Rectal smooth muscle tissue (tissue), 1 donor: Measurements from ENCODE around the gene PKHD1.
"Not testable (repeated sequence)": the region's sequence is repeated elsewhere in the genome, so short reads cannot be mapped to it uniquely, and the experiment has no call there.

Experiments
- H3K27ac ChIP-seq: one replicate; pipeline ENCODE4 v1.7.0; 2013; ENCODE audit warnings: low read depth, low read length, inconsistent platforms
- H3K27me3 ChIP-seq: one replicate; pipeline ENCODE4 v1.7.0; 2013; ENCODE audit warnings: low read length; ENCODE audit not compliant: control insufficient read depth, insufficient read depth
- H3K36me3 ChIP-seq: one replicate; pipeline ENCODE4 v1.7.0; 2013; ENCODE audit warnings: low read length; ENCODE audit not compliant: control insufficient read depth, insufficient read depth
- H3K4me1 ChIP-seq: one replicate; pipeline ENCODE4 v1.7.0; 2013; ENCODE audit warnings: low read length; ENCODE audit not compliant: control insufficient read depth, insufficient read depth
- H3K4me3 ChIP-seq: one replicate; pipeline ENCODE4 v1.7.0; 2013; ENCODE audit warnings: low read length
- H3K9ac ChIP-seq: one replicate; pipeline ENCODE4 v1.7.0; 2013; ENCODE audit warnings: low read length

PKHD1 gene

DNA sequence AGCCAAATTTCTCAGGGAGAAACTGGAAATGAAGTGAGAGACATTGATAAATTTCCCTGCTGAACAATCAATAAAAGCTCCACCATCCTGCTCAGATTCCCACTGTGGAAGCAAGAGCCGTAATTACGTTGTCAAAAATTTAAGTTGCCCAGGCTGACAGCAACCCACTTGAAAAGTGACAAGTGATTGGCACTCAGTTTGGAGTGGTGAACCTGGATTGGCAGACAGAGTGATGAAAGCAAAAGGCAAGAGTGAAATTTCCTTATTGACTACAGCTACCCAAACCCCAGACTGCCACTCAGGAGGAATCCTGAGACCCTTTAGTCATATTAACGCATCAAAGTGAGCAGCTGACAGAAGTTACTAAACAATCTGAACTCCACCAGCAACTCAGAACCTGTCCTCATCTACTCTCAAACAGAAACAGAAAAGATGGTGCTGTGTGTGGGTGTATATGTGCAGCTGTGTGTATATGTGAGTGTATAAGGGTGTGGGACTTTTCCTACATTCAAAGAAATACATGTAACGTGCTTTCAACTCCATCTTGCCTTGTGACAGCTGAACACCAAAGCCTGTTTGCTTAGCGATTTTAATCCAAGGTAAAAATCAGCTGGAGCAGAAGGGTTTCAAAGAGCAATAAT, 157.4 kb downstream of the PKHD1 start:
- H3K36me3 ChIP-seq: no peaks in the 10 kb centered on the region
- H3K27ac ChIP-seq: no peak overlapping the region
- H3K27me3 ChIP-seq: no peaks in the 10 kb centered on the region
- H3K4me3 ChIP-seq: no peak overlapping the region
- no peaks in the 10 kb centered on the region for H3K4me1 ChIP-seq
- H3K9ac ChIP-seq: no peak overlapping the region

GRCh38 chr6:51928320-51928719, 159.1 kb downstream of the PKHD1 start:
- no peaks in the 10 kb centered on the region for H3K27me3 ChIP-seq
- no peak overlapping the region for H3K9ac ChIP-seq
- no peaks in the 10 kb centered on the region for H3K36me3 ChIP-seq
- H3K4me3 ChIP-seq: no peak overlapping the region
- H3K4me1 ChIP-seq: no peaks in the 10 kb centered on the region
- no peak overlapping the region for H3K27ac ChIP-seq

- H3K4me1 ChIP-seq: no peaks in the 10 kb centered on the region
- H3K36me3 ChIP-seq: no peaks in the 10 kb centered on the region
- no peak overlapping the region for H3K27ac ChIP-seq
- no peak overlapping the region for H3K4me3 ChIP-seq
- no peaks in the 10 kb centered on the region for H3K27me3 ChIP-seq
- H3K9ac ChIP-seq: no peak overlapping the region
Measured at GRCh38 chr6:51927450-51927849, 160.0 kb downstream of the PKHD1 start.

- Histone ChIP-seq H3K9ac (no peak overlapping the region), H3K4me3 (no peak overlapping the region), H3K4me1 (no peaks in the 10 kb centered on the region), H3K36me3 (no peaks in the 10 kb centered on the region), H3K27ac (no peak overlapping the region), H3K27me3 (no peaks in the 10 kb centered on the region)
Measured at GRCh38 chr6:51926125-51926524, 161.3 kb downstream of the PKHD1 start.

DNA sequence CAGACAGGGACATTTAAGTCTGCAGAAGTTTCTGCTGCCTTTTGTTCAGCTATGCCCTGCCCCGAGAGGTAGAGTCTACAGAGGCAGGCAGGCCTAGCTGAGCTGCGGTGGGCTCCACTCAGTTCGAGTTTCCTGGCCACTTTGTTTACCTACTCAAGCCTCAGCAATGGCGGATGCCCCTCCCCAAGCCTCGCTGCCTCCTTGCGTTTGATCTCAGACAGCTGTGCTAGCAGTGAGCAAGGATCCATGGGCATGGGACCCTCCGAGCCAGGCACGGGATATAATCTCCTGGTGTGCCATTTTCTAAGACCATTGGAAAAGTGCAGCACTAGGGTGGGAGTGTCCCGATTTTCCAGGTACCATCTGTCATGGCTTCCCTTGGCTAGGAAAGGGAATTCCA, 164.9 kb downstream of the PKHD1 start:
- not testable (repeated sequence) for H3K27me3 ChIP-seq, H3K27ac ChIP-seq, H3K4me3 ChIP-seq, H3K9ac ChIP-seq, H3K4me1 ChIP-seq, H3K36me3 ChIP-seq

DNA sequence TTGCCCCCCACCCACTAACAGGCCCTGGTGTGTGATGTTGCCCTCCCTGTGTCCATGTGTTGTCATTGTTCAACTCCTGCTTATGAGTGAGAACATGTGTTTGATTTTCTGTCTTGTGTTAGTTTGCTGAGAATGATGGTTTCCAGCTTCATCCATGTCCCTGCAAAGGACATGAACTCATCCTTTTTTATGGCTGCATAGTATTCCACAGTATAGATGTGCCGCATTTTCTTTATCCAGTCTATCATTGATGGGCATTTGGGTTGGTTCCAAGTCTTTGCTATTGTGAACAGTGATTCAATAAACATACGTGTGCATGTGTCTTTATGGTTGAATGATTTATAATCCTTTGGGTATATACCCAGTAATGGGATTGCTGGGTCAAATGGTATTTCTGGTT, 169.1 kb downstream of the PKHD1 start:
- H3K4me3 ChIP-seq, H3K9ac ChIP-seq, H3K27me3 ChIP-seq, H3K36me3 ChIP-seq, H3K4me1 ChIP-seq, H3K27ac ChIP-seq: not testable (repeated sequence)

DNA sequence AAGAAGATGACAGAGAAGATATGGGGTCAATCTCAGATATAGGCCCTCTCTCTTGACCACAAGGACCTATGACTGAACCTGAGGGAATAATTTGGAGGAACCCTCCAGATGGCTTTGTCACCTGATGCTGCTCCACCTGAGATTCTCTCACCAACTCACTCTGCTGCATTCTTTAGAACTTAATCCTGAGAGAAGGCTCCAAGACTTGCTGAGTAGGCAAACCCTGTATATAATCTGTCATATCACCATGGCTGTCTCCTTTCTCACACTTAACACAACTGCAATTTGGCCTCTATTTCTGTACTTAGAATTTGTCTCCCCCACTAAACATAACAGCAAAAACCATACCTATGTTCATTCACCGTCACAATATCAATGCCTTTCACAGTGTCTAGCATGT, 172.3 kb downstream of the PKHD1 start:
- no peak overlapping the region for H3K4me3 ChIP-seq
- no peak overlapping the region for H3K27ac ChIP-seq
- no peak overlapping the region for H3K9ac ChIP-seq
- no peaks in the 10 kb centered on the region for H3K36me3 ChIP-seq
- H3K27me3 ChIP-seq: no peaks in the 10 kb centered on the region
- no peaks in the 10 kb centered on the region for H3K4me1 ChIP-seq

DNA sequence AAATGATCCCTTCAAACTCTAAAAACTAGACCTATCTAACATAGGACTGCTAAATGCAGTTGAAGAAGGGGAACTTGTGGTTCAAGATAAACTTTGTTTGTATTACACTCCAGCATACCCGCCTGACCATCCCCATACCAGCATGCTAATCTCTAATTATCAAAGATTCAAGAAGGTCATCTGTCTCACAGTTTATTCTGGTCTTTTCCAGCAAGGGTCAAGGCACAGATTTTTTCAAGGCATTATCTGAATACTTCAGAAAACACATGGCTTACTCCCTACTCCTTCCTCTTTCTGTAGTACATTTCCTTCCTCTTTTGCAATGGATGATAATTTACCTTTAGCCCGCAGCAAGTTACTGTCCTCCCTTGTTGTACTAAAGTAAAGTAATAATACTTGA, 174.1 kb downstream of the PKHD1 start:
- no peak overlapping the region for H3K27ac ChIP-seq
- no peaks in the 10 kb centered on the region for H3K36me3 ChIP-seq
- H3K4me3 ChIP-seq: no peak overlapping the region
- H3K9ac ChIP-seq: no peak overlapping the region
- H3K4me1 ChIP-seq: no peaks in the 10 kb centered on the region
- H3K27me3 ChIP-seq: no peaks in the 10 kb centered on the region

DNA sequence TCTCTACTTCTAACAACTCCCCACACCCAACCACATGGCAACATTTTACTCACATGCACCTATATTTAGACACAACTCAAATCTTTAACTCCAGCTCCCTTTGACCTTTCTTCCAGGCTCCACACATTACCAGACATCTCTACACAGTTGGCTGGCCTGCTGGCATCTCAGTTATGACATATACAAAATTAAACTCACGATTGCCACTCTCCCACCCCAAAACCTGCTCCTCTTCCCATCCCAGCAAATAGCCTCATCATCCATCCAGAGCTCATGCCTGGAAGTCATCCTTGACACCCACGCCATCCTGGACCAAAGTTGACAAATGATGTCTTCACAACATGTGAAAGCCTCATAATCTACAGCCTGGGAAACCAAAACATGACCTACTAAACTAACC, 176.6 kb downstream of the PKHD1 start:
- Histone ChIP-seq H3K27me3 (no peaks in the 10 kb centered on the region), H3K4me1 (no peaks in the 10 kb centered on the region), H3K27ac (no peak overlapping the region), H3K36me3 (no peaks in the 10 kb centered on the region), H3K9ac (no peak overlapping the region), H3K4me3 (no peak overlapping the region)

- no peaks in the 10 kb centered on the region for H3K36me3 ChIP-seq
- no peak overlapping the region for H3K27ac ChIP-seq
- H3K4me1 ChIP-seq: no peaks in the 10 kb centered on the region
- H3K27me3 ChIP-seq: no peaks in the 10 kb centered on the region
- H3K4me3 ChIP-seq: no peak overlapping the region
- no peak overlapping the region for H3K9ac ChIP-seq
Measured at GRCh38 chr6:51908243-51908642, 179.2 kb downstream of the PKHD1 start.

GRCh38 chr6:51901766-51902764, 185.3 kb downstream of the PKHD1 start:
- H3K27me3 ChIP-seq: no peaks in the 10 kb centered on the region
- no peak overlapping the region for H3K27ac ChIP-seq
- no peaks in the 10 kb centered on the region for H3K4me1 ChIP-seq
- no peaks in the 10 kb centered on the region for H3K36me3 ChIP-seq
- H3K9ac ChIP-seq: no peak overlapping the region
- H3K4me3 ChIP-seq: no peak overlapping the region

- Histone ChIP-seq H3K4me1 (no peaks in the 10 kb centered on the region), H3K27me3 (no peaks in the 10 kb centered on the region), H3K9ac (no peak overlapping the region), H3K4me3 (no peak overlapping the region), H3K36me3 (no peaks in the 10 kb centered on the region), H3K27ac (no peak overlapping the region)
Measured at GRCh38 chr6:51893366-51893765, 194.0 kb downstream of the PKHD1 start.

GRCh38 chr6:51892750-51893149, 194.7 kb downstream of the PKHD1 start:
- Histone ChIP-seq H3K36me3 (no peaks in the 10 kb centered on the region), H3K4me1 (no peaks in the 10 kb centered on the region), H3K4me3 (no peak overlapping the region), H3K27me3 (no peaks in the 10 kb centered on the region), H3K9ac (no peak overlapping the region), H3K27ac (no peak overlapping the region)
